Stimulated activated CD4-positive, alpha-beta T cell treated with anti-CD3 and anti-CD28 coated beads, Interleukin-4, amount 100 ng/mL, for 24 hours (primary cell): Measurements from ENCODE around the gene P4HTM.

ENCODE experiments used
- DNase-seq: peaks from one replicate; pipeline ENCODE4 v3.0.0-alpha.2; 2020

The P4HTM gene

GRCh38 chr3:49009396-49009795 lies 19.4 kb downstream of the P4HTM start:
- no peak for DNase-seq

- no peak for DNase-seq
Measured at GRCh38 chr3:49012441-49013017, 22.5 kb downstream of the P4HTM start.

- DNase-seq: no peak
Measured at GRCh38 chr3:49013113-49013737, 23.2 kb downstream of the P4HTM start.

- peak; percentile 54 for DNase-seq
Measured at GRCh38 chr3:49013738-49014660, 24.0 kb downstream of the P4HTM start.

DNA sequence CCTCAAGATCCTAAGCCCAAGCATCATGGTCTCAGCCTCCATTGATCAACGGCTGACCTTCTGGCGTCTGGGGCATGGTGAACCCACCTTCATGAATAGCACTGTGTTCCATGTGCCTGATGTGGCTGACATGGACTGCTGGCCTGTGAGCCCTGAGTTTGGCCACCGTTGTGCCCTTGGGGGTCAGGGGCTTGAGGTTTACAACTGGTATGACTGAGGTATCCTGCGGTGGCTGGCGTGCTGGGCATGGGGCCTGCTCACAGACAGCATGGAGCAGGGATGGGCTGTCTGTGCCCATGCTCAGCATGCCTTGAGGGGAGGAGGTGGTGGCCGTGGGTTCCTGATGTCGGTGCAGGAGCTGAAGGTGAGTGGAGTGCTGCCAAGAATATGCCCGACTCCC lies 25.0 kb downstream of the P4HTM start:
- no peak for DNase-seq

GRCh38 chr3:49015765-49016164 lies 25.7 kb downstream of the P4HTM start:
- no peak for DNase-seq

GRCh38 chr3:49016414-49017228 lies 26.6 kb downstream of the P4HTM start:
- DNase-seq: no peak

DNA sequence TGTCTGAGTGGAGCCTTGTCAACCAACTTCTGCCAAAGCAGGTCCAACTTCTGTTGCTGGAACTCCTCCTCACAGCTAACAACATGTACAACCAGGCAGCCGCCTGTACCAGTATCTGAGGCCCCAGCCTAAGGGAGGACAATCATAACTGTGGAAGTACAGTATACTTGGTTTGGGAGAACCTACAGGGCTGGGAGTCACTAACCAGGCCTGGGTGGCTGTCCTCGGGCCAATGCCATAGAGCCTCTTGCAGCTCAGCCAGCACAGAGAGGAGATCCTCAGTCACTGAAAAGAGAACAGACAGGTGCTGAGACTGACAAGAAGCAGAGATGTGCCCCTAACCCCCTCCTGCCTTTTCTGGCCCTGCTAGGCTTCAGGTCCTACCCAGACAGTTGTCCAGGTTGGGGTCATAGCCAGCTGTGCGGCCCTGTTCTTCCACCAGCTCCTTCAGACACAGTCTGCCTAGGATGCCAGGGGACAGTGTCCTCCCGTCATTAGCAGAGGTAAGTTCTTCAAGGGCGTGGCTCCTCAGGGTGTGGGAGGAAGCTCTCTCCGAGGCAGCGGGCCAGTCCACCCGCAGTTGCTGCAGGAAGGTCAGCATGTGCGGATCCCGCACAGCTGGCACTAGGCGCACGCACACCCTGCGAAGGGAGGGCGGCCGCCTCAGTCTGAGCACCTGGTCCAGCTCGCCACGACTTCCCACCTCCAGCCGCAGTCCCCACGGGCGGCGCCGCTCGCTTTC lies 27.4 kb downstream of the P4HTM start:
- DNase-seq: no peak

DNA sequence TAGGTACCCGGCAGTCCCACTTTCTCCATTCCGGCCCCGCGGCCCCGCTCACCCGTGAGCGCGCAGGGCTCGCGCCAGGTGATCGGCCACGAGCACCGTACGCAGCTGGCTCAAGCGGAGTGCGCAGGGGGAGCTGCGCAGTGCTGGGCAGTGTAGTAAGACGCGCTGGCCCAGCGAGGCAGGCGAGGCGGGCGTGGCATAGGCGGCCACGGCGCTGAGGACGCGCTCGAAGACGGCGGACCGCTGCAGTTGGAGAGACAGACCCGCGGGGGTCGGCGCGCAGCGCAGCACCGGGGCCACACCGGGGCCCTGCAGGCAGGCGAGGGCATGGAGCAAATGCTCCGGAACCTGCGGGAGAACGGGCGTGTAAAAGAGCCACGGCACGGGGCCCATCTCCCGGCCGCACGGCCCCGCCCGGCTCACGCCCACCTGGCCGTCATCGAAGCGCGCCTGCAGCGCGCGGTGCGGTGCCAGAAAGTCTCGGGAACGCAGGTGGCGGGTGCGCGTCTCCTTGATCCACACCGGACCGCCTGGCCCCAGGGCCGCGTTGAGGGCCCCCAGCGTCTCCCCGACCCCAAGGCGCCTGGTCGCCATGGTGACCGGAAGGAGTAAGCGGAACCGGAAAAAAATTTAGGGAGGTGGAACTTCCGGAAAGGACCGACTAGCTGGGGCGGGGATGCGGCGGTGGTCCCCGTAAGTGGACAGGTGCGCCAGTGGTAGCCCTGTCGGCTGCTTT lies 28.1 kb downstream of the P4HTM start, which contains the start of gene DALRD3:
DALRD3 (minus strand) TSS at position 610 of the 736 bp plus-strand sequence; CDS start at position 594, 16 bp downstream.
- peak; percentile 61 for DNase-seq

- no peak for DNase-seq
Measured at GRCh38 chr3:49018707-49019006, 28.6 kb downstream of the P4HTM start.

DNA sequence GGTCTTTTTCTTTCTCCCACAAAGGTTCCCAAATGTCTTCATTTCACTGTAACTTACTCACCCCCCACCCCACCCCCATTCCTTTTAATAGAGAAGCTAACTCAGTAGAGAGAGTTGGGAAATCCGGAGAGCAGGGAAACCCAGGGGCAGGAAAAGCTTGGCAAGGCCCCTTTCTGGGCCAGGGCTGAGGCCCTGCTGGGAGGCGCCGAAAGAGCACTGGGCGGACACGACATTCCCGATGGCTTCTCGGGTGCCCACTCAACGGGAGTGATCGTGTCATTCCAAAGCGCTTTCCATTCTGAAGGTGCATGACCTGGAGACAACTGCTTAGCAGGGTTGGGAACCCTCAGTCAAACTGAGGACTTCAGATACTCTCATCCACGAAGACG lies 29.9 kb downstream of the P4HTM start:
- no peak for DNase-seq

- no peak for DNase-seq
Measured at GRCh38 chr3:49020330-49021212, 30.5 kb downstream of the P4HTM start.

DNA sequence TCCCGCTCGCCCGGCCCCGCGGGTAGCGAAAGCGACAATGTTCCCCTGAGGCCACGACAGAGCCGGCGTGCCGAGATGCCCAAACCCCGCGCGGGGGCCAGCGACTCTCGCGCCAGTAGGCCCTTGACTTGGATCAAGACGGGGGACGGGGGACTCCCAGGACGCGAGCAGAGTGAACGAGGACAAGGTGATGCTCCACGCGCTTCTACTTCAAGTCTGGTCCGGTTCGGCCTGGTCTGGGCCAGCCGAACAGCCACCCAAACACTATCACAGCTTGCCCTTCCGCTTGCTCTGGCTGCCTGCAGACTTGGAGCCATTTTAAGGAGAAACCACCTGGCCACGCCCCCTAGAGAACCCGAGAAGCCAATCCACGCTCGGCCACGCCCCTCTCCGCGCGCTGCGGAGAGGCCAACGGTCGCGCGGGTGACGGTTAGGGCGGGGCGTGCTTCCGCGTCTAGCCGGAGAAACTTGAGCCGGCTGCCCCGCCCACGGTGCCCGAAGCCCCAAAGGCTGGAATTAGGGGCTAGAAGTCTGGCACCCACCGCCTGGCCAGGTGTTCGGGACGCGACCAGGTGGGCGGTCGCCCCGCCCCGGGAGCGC lies 31.3 kb downstream of the P4HTM start:
- DNase-seq: peak; percentile 99

DNA sequence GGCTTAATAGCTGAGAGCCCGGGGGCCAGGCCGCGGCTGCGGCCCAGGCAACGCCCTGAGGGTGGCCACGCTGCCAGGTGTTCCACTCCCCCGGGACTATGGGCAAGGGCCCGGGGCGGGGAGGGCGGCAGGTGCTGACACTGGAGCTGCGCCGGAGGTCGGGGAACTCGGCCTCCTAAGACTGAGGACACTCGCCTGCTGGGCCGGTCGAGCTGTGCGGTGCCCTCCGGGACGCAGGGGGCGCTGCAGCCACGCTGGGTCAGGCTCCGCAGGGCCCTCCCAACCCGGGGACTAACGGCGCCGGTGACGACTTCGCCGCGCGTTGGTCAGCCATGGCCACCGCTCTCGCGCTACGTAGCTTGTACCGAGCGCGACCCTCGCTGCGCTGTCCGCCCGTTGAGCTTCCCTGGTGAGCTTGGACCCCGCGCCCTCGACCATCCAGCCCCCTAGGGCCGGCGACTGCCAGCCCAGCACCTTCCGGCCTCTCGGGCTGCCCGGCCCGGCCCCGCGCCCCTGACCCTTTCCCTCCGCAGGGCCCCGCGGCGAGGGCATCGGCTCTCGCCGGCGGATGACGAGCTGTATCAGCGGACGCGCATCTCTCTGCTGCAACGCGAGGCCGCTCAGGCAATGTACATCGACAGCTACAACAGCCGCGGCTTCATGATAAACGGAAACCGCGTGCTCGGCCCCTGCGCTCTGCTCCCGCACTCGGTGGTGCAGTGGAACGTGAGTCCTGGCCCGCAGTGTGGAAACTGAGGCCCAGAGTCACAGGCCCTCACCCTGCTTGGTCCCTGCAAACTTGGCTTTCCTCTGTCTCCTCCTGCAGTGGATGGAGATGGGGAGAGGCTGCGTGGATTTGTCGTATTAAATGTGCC lies 32.0 kb downstream of the P4HTM start, which contains the start of gene NDUFAF3:
NDUFAF3 (plus strand) TSS at position 309 of the 875 bp plus-strand sequence; CDS start at position 333, 24 bp downstream.
- peak; percentile 94 for DNase-seq

GRCh38 chr3:49022688-49023171 lies 32.7 kb downstream of the P4HTM start:
- DNase-seq: no peak

DNA sequence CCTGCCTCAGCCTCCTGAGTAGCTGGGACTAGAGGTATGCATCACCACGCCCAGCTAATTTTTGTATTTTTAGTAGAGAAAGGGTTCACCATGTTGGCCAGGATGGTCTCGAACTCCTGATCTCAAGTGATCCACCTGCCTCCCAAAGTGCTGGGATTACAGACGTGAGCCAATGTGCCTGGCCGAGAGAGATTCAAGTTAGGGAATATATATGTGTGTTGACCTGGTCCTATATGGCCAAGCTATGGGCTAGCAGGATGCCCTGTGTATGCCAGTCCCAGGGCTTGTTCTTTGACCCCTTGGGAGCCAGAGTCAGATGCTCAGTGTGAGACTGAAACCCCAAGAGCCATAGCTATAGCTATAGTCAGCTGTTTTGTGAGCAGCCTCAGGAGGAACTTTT lies 33.7 kb downstream of the P4HTM start:
- DNase-seq: no peak

- no peak for DNase-seq
Measured at GRCh38 chr3:49024449-49024848, 34.4 kb downstream of the P4HTM start.

GRCh38 chr3:49025005-49025792 lies 35.2 kb downstream of the P4HTM start:
- no peak for DNase-seq
